Thyroid gland (tissue), 4 donors: Measurements from ENCODE around the gene BTBD9.

Experiments
- POLR2A ChIP-seq, 2 donors: fragments of 450-650 bp; IDR thresholded peaks; one replicate each; pipeline ENCODE4 v1.6.1; 2017; ENCODE audit warnings: antibody characterized with exemption in 2 of 2, mild to moderate bottlenecking in 2 of 2, moderate library complexity in 1 of 2
- TF ChIP-seq, protein P1 (sequence below), 6 experiments: fragments of 200-600 bp in 3 of 6; fragments of 450-650 bp in 3 of 6; sonication (generic) in 3 of 6; IDR thresholded peaks; one replicate each; pipeline ENCODE4 v1.5.1; 2016 to 2019; ENCODE audit warnings: antibody characterized with exemption in 6 of 6, mild to moderate bottlenecking in 2 of 6, inconsistent platforms in 1 of 6, moderate library complexity in 1 of 6

DNA sequence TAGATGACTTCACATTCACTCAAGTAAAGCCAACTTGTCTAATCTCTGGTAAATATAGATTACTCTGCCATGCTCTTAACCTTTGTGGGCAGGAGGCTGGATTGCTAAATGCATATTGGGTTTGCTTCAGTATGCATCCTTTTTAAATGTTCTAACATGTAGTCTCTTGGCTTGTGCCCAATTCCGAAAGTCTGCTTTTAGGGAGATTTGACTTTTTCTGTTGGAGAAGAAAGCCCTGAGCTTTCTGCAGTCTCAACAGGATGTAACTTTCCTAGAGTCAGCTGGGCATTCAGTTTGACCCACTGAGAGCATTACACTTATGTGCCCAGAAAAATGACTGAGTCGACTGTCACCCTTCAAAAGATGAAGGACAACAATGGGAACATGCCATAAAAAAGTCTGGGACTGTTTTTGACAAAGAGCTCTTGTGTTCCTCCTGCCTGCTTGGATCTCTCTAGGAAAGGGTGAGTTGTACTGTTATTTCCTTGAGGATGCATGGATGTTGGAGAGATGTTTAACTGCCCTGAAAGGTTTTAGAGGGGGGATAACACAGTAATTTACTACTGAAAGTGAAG is 520.9 kb downstream of the BTBD9 start:
- no peak for TF ChIP-seq POLR2A (IDR thresholded peaks at IDR 0.05)
- TF ChIP-seq, protein P1, sequence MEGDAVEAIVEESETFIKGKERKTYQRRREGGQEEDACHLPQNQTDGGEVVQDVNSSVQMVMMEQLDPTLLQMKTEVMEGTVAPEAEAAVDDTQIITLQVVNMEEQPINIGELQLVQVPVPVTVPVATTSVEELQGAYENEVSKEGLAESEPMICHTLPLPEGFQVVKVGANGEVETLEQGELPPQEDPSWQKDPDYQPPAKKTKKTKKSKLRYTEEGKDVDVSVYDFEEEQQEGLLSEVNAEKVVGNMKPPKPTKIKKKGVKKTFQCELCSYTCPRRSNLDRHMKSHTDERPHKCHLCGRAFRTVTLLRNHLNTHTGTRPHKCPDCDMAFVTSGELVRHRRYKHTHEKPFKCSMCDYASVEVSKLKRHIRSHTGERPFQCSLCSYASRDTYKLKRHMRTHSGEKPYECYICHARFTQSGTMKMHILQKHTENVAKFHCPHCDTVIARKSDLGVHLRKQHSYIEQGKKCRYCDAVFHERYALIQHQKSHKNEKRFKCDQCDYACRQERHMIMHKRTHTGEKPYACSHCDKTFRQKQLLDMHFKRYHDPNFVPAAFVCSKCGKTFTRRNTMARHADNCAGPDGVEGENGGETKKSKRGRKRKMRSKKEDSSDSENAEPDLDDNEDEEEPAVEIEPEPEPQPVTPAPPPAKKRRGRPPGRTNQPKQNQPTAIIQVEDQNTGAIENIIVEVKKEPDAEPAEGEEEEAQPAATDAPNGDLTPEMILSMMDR (IDR thresholded peaks at IDR 0.05): no peak
